Measurements from ENCODE around the gene CDY2A.
"Not testable (repeated sequence)": the region's sequence is repeated elsewhere in the genome, so short reads cannot be mapped to it uniquely, and the experiment has no call there.

The CDY2A gene, protein sequence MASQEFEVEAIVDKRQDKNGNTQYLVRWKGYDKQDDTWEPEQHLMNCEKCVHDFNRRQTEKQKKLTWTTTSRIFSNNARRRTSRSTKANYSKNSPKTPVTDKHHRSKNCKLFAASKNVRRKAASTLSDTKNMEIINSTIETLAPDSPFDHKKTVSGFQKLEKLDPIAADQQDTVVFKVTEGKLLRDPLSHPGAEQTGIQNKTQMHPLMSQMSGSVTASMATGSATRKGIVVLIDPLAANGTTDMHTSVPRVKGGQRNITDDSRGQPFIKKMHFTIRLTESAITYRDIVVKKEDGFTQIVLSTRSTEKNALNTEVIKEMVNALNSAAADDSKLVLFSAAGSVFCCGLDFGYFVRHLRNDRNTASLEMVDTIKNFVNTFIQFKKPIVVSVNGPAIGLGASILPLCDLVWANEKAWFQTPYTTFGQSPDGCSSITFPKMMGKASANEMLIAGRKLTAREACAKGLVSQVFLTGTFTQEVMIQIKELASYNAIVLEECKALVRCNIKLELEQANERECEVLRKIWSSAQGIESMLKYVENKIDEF

GRCh38 chrY:18025487-18025886, at the start of gene CDY2A:
Gene CDY2A (plus strand): TSS chrY:18025787. CDS start chrY:18026115, 328 bp downstream.
- DNase-seq (ENCODE audit: low read depth); H3K4me3 ChIP-seq (ENCODE audit: low read depth, low read length): not testable (repeated sequence)

GRCh38 chrY:17997586-17997985, 28.0 kb upstream of the CDY2A start:
- H3K4me3 ChIP-seq (ENCODE audit: low read depth, low read length); DNase-seq (ENCODE audit: low read depth): not testable (repeated sequence)

GRCh38 chrY:17998266-17998665, 27.3 kb upstream of the CDY2A start:
- not testable (repeated sequence) for DNase-seq (ENCODE audit: low read depth); H3K4me3 ChIP-seq (ENCODE audit: low read depth, low read length)

DNA sequence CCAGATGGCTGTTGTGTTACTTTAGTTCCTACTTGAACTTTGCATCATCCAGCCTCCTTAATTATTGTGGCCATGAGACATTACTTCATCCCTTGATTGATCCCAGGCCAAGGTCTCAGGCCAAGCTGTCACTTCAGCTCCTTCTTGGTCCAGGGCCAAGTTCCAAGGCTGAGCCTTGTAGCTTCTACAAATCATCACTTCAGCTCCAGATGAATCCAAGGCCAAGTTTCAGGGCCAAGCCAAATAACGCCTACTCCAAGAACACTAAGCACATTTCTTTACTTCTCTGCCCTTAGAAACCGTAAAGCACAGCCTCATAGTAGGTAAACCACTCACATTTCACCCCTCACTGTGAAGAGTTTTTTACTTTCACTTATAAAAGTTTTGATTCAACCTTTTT, 1.7 kb upstream of the CDY2A start:
- not testable (repeated sequence) for H3K4me3 ChIP-seq (ENCODE audit: low read depth, low read length); DNase-seq (ENCODE audit: low read depth)

DNA sequence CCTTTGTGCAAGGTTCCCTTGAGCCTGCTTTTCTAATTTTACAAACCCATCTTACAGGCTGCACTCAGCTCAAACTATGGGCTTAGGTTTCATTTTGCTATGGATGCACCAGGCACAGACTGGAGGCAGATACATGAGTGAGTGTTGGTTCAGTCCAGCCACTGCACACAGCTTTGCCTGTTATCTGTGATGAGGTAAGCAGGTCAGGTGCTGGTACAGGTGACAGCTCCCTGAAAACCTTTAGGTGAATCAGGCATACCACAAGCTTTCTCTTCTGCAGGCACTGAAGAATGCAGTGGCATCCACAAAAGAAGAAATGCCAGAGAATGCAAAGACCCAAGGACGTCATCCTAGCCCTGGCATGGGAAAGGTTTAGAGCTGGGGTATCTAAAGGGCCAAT, 3.3 kb downstream of the CDY2A start:
- not testable (repeated sequence) for H3K4me3 ChIP-seq (ENCODE audit: low read depth, low read length); DNase-seq (ENCODE audit: low read depth)

DNA sequence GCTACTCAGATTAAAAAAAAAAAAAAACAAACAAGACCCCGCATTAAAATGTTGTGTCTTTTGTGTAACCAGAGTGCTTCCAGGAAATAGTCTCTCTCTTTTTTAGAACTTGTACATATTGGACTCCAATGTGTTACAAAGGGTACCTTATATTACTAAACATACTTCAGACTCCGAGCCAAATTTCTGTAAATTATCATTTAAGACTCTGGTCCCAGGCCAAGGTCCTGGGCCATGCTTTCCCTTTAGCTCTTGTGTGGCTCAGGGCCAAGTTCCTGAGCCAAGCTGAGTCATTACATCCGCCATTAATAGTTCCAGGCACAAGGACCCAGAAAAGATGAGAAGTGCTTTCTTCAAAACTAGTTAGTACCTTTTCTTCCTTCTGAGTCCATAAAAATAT, 4.6 kb downstream of the CDY2A start:
- H3K4me3 ChIP-seq (ENCODE audit: low read depth, low read length); DNase-seq (ENCODE audit: low read depth): not testable (repeated sequence)

GRCh38 chrY:18034100-18034814, 8.7 kb downstream of the CDY2A start:
- DNase-seq (ENCODE audit: low read depth); H3K4me3 ChIP-seq (ENCODE audit: low read depth, low read length): not testable (repeated sequence)

DNA sequence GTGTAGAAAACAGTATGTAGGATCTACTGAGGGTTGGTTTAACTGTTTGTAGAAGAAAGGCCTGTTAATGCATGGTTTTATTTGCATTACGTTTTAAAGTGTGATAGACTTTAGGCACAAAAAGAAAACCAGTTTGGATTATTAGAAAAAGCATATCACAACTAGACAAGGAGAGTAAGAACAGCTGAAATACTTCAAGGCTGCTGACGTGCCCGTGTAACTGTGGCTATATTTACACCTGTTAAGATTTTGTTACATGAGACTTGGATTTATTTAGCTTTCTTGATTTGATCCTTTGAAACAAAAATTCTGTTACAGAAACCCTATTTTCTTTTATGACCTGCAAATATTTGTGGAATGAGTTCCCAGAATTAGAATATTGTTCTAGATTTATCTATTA, 9.3 kb downstream of the CDY2A start:
- not testable (repeated sequence) for DNase-seq (ENCODE audit: low read depth); H3K4me3 ChIP-seq (ENCODE audit: low read depth, low read length)

- H3K4me3 ChIP-seq (ENCODE audit: low read depth, low read length); DNase-seq (ENCODE audit: low read depth): not testable (repeated sequence)
These were observed 19.4 kb downstream of the CDY2A start for GRCh38 chrY:18044990-18045389.

DNA sequence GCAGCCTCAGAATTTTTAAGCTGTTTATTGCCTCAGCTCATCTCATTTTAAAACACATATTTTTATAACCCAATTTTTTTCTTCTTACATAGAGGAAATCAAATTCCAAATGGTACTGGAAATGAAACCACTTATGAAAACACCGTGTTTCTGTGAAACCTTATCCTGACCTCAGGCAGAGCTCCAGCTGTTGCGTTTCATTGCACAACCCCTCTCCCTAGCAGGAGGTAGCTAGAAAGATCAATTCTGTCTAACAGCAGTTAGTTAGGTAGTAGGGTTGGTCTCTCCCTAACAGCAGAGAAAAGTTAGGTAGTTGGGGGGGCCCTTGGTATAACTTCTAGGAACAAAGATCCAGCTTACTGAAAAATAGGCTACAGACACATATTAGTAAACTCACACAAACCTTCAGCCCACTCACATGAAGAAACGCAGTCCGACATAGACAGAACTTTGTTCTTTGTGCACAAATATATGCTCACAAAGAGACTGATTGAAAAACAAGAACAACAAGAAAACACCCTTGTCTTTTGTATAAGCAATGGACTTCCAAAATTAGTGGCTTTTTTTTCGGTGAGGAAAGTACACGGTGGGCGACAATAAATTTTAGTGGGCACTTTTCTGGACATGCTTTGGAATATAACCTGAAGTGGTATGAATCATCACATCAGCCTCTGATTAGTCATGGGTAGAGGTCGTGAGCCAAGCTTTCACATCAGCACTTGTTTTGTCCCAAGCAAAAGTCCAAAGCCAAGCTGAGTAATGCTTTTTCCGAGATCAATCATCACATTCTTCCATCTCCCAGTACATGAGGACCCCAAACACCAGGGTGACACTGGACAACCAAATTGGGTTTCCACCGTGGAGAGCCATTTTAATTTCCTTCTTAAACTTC, 22.8 kb downstream of the CDY2A start:
- not testable (repeated sequence) for H3K4me3 ChIP-seq (ENCODE audit: low read depth, low read length); DNase-seq (ENCODE audit: low read depth)

GRCh38 chrY:18049061-18049460, 23.5 kb downstream of the CDY2A start:
- not testable (repeated sequence) for DNase-seq (ENCODE audit: low read depth)

DNA sequence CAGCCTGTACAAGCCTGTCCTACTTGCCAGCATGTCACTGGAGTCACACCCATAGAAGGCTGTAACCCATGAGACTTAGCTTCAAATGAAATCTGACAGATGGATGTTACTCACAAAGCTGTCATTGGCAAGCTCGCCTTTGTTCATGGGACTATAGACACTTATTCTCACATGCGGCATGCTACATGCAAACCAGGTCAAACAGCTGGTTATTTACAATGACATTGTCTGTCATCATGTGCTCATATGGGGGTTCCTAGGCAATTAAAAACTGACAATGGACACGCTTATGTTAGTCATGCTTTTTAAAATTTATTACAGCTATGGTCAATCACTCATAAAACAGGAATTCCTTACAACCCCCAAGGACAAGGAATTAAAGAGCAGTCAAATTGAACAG, 30.9 kb downstream of the CDY2A start:
- DNase-seq (ENCODE audit: low read depth); H3K4me3 ChIP-seq (ENCODE audit: low read depth, low read length): not testable (repeated sequence)

More at GRCh38 chrY:18049061-18049460, 23.5 kb downstream of the CDY2A start:
- H3K4me3 ChIP-seq (ENCODE audit: low read depth, low read length) = not testable (repeated sequence)

DNA sequence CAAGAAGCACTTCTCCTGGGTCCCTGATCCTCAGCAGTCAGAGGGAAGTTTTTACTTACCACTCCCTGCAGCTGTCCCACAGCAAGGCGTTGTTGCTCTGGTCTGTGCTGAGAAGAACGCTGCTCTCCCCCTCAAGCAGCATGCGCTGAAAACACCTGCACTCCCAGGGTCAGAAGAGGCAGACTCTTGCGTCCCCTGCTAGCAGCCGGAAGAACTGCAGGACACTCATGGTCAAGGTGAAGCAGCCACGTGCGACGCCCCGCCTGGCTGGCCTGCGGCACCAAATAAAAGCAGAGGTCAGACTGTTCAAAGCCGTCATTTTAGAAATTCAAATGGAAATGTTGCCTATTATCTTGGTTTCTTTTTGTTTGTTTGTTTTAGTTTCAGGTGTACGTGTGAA, 47.9 kb downstream of the CDY2A start:
- H3K4me3 ChIP-seq (ENCODE audit: low read depth, low read length); DNase-seq (ENCODE audit: low read depth): not testable (repeated sequence)
